HAP-1 (cell line): ENCODE data around the gene GRAMD2B.

ENCODE experiments used
- DNase-seq, 2 experiments: peaks; one replicate each; pipeline ENCODE4 v3.0.0-alpha.2; 2016 to 2020; ENCODE audit warnings: low spot score in 2 of 2
- H3K27me3 ChIP-seq: fragments of 250-450 bp; sonication (Bioruptor Pico); 2 replicates; pipeline ENCODE4 v1.5.1; 2020; ENCODE audit warnings: low read depth, mild to moderate bottlenecking, moderate library complexity
- H3K36me3 ChIP-seq: fragments of 250-450 bp; sonication (Bioruptor Pico); replicated peaks from 2 replicates; pipeline ENCODE4 v1.5.1; 2020; ENCODE audit warnings: mild to moderate bottlenecking
- H3K4me1 ChIP-seq: fragments of 250-450 bp; sonication (Bioruptor Pico); 2 replicates; pipeline ENCODE4 v1.5.1; 2020; ENCODE audit warnings: mild to moderate bottlenecking
- H3K4me3 ChIP-seq: fragments of 250-450 bp; sonication (Bioruptor Pico); 2 replicates; pipeline ENCODE4 v1.5.1; 2020; ENCODE audit warnings: mild to moderate bottlenecking, moderate library complexity
- H3K9me3 ChIP-seq: fragments of 250-450 bp; sonication (Bioruptor Pico); 2 replicates; pipeline ENCODE4 v1.5.1; 2020; ENCODE audit warnings: mild to moderate bottlenecking, moderate library complexity
- in situ Hi-C: fragments of 300-500 bp; cut with MboI; formaldehyde crosslinking; loops from 3 replicates; pipeline ENCODE4 v1.14.3; 2020; ENCODE audit warnings: low sequenced_read_pairs, inconsistent platforms, mixed read lengths

GRAMD2B gene

DNA sequence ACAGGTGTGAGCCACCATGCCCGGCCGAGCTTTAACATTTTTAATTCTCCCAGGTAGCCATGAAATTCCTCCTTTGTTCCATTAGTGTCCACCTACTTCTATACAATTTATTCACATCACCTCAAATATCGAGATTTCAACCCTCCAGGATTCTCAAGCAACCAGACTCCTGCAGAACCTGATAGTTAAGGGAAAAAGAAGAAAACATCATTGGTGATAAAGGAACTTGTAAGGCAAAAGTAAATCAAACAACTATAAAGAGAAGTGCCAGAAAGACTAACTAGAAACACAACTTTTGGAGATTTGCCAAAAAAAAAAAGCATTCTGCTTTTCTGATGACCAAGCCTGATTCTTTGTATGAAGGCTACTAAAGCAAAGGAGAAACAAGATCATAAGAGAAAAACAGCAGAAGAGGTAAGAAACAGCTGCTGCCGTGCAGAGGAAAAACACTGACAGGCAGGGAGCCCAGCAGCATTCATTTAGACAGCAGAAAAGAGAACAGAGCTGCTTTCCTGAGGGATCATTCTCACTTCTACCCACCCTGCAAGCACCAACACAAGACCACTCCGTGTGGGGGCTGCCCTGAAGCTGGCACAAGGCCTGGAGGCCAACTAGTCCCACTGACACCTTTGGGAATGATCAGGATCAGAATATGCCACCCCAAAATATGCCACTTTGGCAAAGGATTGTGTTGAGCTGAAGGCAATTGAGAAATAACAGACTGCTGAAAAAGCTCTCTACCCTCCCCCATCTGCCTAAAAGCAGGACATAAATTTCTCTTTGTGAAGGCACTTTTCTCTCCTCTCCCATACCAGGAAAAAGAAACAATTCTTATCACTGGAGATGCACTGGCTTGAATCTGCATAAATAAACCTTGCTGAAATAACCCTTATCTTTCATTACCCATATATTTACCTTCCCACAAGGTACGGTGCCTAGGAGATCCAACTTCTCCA, 96.7 kb downstream of the GRAMD2B start:
- H3K4me1 ChIP-seq = peaks cover 27% of the 10 kb centered on the region
- no peaks in the 10 kb centered on the region for H3K36me3 ChIP-seq
- H3K27me3 ChIP-seq = no peaks in the 10 kb centered on the region
- no peaks in the 10 kb centered on the region for H3K9me3 ChIP-seq
- DNase-seq = no peak
- in situ Hi-C loops = no loop called here
- no peak overlapping the region for H3K4me3 ChIP-seq

DNA sequence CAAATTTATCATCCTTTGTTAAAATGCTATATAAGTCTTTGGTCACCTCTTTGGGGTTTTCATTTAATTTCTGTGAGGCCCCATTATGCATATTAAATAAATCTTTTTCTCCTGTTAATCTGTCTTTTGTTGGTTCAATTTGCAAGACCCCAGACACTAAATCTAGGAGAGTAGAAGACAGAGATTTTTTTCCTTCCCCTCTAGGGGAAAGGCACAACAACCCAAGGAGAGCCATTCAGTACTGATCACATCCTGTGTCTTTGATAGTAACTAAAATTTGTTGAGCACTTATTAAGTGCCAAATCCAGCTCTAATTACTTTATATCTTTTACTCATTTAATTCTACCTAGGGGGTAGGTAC, 97.4 kb downstream of the GRAMD2B start:
- Histone ChIP-seq H3K36me3 (no peaks in the 10 kb centered on the region), H3K4me1 (peaks cover 21% of the 10 kb centered on the region), H3K27me3 (no peaks in the 10 kb centered on the region), H3K4me3 (no peak overlapping the region), H3K9me3 (no peaks in the 10 kb centered on the region)
- in situ Hi-C loops = no loop called here
- DNase-seq = no peak

DNA sequence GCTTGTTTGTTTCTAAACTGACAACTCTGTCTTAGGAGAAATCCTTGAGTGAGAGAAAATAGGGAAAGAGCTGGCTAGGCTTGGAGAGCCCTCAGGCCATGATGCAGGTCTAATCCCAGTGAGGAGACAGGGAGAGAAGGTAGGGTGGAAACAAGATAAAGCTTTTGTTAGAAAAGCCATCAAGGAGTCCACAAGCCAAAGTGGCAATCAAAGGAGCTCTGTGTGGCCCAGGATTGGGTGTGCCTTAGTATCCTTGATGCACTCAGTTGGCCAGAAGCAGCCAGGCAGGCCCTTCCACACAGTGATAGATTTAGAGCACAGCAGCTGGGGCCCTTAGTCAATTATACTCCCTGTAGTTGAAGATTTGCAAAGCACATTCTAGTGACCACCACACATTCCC, 97.9 kb downstream of the GRAMD2B start:
- no peaks in the 10 kb centered on the region for H3K27me3 ChIP-seq
- H3K4me3 ChIP-seq = no peak overlapping the region
- no peaks in the 10 kb centered on the region for H3K36me3 ChIP-seq
- no peak for DNase-seq
- no peaks in the 10 kb centered on the region for H3K9me3 ChIP-seq
- H3K4me1 ChIP-seq = peaks cover 17% of the 10 kb centered on the region
- in situ Hi-C loops = no loop called here

DNA sequence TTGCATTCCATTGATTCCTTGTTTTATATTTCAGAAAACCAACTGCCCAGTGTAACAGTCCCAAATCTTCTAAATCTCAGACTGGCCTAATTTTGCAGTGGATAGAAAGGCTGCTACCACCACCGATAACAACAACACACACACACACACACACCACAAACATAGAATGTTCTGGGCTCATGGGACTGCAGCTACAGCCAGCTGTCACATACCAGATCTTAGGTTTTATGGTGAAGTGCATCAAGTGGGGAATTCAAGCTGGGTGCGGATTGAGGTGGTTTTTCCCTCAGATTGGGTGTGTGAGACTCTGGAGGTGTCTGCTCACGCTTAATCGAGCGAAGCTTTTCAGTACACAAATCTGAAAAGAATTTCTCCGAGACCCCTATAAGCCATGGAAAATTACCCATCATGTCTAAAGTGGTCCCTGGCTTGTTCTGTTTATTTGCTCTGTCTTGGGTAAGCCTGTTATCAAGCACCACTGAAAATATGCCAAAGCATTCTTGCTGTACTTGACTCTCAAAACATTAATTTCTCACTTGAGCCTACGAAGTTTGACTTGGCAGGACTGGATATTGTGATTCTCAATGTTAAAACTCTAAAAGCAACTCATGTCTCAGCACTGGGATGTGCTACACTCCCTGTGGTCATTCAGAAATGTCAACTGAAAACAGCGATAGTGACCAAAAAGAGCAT, 100.8 kb downstream of the GRAMD2B start:
- Histone ChIP-seq H3K27me3 (no peaks in the 10 kb centered on the region), H3K4me1 (peaks cover 9% of the 10 kb centered on the region)
- in situ Hi-C loops = no loop called here

DNA sequence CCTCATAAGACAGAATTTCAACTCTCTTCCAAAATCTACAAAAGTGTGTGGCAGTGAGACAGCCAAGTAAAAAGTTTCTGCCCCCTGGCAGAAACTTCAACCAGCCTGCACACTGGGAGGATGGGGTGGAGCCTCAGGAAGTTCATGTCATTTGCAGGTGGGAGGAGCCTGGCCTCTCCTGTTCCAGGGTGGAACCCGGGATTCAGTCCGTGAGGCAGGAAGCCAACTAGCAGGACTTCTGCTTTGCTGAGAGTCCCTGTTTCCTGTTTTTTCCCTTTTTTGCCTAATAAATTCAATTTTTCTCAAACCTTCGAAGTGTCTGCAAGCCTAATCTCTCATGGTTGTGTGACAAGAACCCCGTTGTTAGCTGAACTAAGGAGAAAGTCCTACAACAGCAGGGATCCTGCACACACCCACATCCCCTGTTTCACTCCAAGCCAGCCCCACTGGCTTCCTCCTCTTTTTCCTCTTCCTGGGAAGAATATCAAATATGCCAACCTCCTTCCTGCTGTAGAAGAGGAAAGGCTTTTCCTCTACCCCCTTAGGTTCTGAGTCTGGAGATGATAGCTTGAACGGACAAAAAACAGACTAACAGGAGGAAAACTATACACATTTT, 102.5 kb downstream of the GRAMD2B start:
- no peaks in the 10 kb centered on the region for H3K27me3 ChIP-seq

More for the DNA sequence above, 100.8 kb downstream of the GRAMD2B start:
- Histone ChIP-seq H3K36me3 (no peaks in the 10 kb centered on the region), H3K4me3 (no peak overlapping the region), H3K9me3 (0 out of 2 replicates have a peak, but pooled peaks cover 2% of the 10 kb centered on the region)
- DNase-seq = no peak

DNA sequence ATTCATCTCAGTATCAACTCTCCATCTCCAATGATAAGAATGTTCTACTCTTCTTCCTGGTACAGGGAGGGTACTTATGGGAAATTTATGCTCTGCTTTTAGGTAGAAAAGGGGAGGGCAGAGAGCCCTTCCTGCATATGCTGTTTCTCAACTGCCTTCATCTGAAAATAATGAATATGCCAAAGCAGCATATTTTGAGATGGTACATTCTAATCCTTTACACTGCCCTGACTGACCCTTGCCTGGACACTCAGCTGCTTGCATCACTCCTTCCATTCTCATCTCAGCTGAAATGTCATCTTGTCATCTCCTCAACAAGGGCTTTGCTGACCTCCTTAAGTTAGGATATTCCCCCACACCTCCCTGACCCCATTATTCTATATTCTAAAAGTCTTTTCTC, 103.3 kb downstream of the GRAMD2B start:
- Histone ChIP-seq H3K36me3 (no peaks in the 10 kb centered on the region), H3K9me3 (0 out of 2 replicates have a peak, but pooled peaks cover 2% of the 10 kb centered on the region), H3K4me3 (no peak overlapping the region), H3K27me3 (no peaks in the 10 kb centered on the region), H3K4me1 (peaks cover 6% of the 10 kb centered on the region)
- in situ Hi-C loops = no loop called here
- no peak for DNase-seq

More for the DNA sequence above, 102.5 kb downstream of the GRAMD2B start:
- Histone ChIP-seq H3K4me3 (no peak overlapping the region), H3K36me3 (no peaks in the 10 kb centered on the region), H3K4me1 (no peaks in the 10 kb centered on the region), H3K9me3 (0 out of 2 replicates have a peak, but pooled peaks cover 2% of the 10 kb centered on the region)
- DNase-seq = peak in 1 of 2 experiments; percentile 66
- in situ Hi-C loops = no loop called here

DNA sequence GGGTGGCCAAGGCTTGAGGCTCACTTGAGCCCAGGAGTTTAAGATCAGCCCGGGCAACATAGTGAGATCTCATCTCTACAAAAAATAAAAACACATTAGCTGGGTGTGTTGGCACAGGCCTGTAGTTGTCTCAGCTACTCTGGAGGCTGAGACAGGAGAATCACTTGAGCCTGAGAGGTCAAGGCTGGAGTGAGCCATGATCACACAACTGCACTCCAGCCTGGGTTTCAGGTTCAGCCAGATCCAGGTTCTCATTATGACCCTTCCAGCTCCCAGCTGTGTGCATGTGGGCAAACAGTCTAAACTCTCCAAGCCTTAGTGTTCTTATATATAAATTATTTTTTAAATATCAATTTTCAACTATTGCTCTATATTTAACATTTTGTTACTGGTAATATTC, 103.9 kb downstream of the GRAMD2B start:
- in situ Hi-C loops = no loop called here
- no peak overlapping the region for H3K4me3 ChIP-seq
- H3K27me3 ChIP-seq = no peaks in the 10 kb centered on the region
- DNase-seq = no peak
- 0 out of 2 replicates have a peak, but pooled peaks cover 2% of the 10 kb centered on the region for H3K9me3 ChIP-seq
- no peaks in the 10 kb centered on the region for H3K36me3 ChIP-seq
- H3K4me1 ChIP-seq = peaks cover 11% of the 10 kb centered on the region

DNA sequence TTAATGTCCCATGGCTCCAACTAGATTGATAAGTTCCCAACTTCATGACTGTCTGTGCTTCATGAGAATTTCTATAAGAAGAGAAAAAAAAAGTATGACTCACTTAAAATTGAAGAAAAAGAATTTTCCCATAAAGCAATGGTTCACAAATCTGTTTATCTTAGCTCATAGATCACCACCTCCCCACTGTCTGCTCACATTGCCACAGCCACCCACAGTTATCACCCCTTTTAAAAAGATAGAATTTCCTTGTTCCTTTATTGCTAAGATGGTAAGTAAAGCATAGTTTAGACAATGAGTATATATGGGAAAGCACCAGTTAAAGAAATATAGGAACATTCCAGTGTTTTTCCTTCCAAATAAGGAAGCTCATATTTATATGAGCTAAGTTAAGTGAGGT, 104.7 kb downstream of the GRAMD2B start:
- Histone ChIP-seq H3K4me3 (no peak overlapping the region), H3K9me3 (0 out of 2 replicates have a peak, but pooled peaks cover 2% of the 10 kb centered on the region), H3K4me1 (peaks cover 11% of the 10 kb centered on the region), H3K27me3 (no peaks in the 10 kb centered on the region), H3K36me3 (no peaks in the 10 kb centered on the region)
- in situ Hi-C loops = no loop called here
- no peak for DNase-seq

DNA sequence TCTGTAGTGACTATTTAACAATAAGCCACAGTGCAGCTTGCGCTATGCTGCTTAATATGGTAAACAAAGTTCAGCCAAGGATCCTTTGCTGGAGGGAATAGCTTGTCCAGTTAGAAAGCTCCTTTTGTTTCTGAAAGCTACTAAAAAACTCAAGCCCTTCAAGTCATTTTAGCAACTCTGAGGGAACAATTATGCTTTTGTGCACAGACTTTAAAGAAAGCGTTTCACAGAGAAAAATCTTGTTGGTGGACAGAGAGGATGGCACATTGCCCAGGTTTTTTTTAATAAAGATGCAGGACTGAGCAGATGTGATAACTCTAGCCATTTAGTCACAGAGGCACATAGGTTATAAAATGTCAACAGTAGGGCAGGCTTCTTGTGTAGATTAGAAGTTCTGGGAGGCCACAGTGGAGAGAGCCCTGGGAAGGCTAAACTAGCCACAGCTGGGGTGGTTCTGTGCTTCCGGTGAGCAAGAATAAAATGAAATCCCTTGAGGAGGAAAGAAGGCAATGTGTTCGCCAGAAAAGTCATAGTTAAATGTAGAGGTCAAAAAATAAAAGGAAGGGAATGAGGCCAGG, 108.4 kb downstream of the GRAMD2B start:
- 0 out of 2 replicates have a peak, but pooled peaks cover 2% of the 10 kb centered on the region for H3K9me3 ChIP-seq
- no peaks in the 10 kb centered on the region for H3K36me3 ChIP-seq
- DNase-seq = peak; percentile 53 to 94
- H3K27me3 ChIP-seq = no peaks in the 10 kb centered on the region
- H3K4me3 ChIP-seq = no peak overlapping the region
- peaks cover 11% of the 10 kb centered on the region for H3K4me1 ChIP-seq
- in situ Hi-C loops = no loop called here

DNA sequence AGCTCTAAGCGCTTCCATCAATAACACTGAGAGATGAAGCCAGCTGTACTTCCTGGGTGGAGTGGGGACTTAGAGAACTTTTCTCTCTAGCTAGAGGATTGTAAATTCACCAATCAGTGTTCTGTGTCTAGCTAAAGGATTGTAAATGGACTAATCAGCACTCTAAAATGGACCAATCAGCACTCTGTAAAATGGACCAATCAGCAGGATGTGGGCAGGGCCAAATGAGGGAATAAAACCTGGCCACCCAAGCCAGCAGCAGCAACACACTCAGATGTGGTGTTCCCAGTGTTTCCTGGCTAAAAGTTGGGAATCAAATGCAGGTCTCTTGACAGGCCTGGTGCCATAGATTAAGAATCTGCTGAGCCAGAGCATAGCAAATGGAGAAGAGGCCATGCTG, 111.3 kb downstream of the GRAMD2B start:
- DNase-seq = no peak
- H3K4me1 ChIP-seq = peaks cover 11% of the 10 kb centered on the region
- no peaks in the 10 kb centered on the region for H3K9me3 ChIP-seq
- in situ Hi-C loops = no loop called here
- no peak overlapping the region for H3K4me3 ChIP-seq
- H3K27me3 ChIP-seq = no peaks in the 10 kb centered on the region
- H3K36me3 ChIP-seq = no peaks in the 10 kb centered on the region

DNA sequence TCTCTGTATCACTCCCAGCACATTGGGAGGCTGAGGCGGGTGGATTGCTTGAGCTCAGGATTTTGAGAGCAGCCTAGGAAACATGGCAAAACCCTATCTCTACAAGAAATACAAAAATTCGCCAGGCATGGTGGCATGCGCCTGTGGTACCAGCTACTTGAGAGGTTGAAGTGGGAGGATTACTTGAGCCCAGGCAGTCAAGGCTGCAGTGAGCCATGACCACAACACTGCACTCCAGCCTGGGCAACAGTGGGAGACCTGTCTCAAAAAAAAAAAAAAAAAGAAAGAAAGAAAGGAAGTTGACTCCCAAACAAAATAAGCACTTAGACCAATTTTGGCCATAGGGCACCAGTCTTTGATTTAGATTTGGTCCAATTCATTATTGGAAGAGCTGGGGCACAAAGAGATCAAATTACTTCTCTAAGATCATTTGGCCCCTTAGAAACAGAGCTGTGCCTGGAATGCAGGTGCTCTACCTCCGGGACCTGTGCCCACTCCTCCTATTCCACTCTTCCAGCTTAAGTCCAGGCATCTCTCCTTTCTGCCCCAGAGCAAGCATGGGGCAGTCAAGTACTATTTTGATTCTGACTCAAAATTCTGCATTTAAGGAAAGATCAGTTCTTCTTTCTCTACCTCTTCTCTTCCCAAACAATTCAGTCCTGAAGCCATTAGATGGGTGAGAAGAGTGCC, 112.8 kb downstream of the GRAMD2B start:
- Histone ChIP-seq H3K27me3 (no peaks in the 10 kb centered on the region), H3K9me3 (no peaks in the 10 kb centered on the region), H3K4me1 (peaks cover 9% of the 10 kb centered on the region), H3K4me3 (no peak overlapping the region), H3K36me3 (no peaks in the 10 kb centered on the region)
- DNase-seq = no peak
- in situ Hi-C loops = loop anchor here (5.0 kb wide), 1 partner anchor 184 kb away; no protein-coding TSS in a partner anchor

DNA sequence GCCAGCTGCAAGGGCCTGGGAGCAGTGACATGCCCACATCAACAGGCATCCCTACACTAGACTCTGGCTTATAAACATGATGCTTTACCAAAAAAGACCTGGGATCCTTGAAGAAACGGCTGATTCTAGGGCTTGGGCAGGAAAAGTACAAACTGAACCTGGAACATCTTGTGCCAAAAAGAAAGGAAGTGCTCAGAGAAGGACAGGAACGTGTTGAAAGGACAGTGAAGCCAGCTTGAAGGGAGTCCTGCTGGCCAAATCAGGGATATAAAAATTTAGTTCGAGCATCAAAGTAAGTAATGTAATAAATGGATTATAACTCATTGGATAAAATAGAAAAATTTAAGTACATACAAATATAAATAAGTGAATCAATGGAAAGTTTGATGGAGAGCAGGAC, 113.7 kb downstream of the GRAMD2B start:
- no peak for DNase-seq

DNA sequence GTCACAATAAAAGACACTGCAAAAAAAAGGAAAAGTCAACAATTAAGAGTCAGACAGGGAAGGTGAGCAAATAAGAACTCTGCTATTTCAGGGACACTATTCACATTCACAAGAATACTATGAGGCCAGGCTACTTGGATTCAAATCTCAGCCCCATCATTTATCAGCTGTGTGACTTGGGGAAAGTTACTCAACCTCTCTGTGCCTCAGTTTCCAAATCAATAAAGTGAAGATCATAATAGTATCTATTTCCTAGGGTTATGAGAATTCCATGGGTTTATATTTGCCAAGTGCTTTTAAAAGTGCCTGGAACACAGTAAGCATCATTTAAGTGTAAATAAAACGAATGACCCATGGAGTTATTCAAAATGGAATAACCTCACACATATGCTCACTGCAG, 115.4 kb downstream of the GRAMD2B start:
- Histone ChIP-seq H3K36me3 (no peaks in the 10 kb centered on the region; the same call in 1 of the 2 replicates), H3K9me3 (no peaks in the 10 kb centered on the region), H3K27me3 (no peaks in the 10 kb centered on the region), H3K4me3 (no peak overlapping the region), H3K4me1 (no peaks in the 10 kb centered on the region)
- in situ Hi-C loops = loop anchor here (5.0 kb wide), 1 partner anchor 186 kb away; no protein-coding TSS in a partner anchor
- DNase-seq = no peak

More for the DNA sequence above, 113.7 kb downstream of the GRAMD2B start:
- in situ Hi-C loops = loop anchor here (5.0 kb wide), 1 partner anchor 185 kb away; no protein-coding TSS in a partner anchor
- Histone ChIP-seq H3K4me1 (peaks cover 3% of the 10 kb centered on the region), H3K27me3 (no peaks in the 10 kb centered on the region), H3K4me3 (no peak overlapping the region), H3K9me3 (no peaks in the 10 kb centered on the region), H3K36me3 (no peaks in the 10 kb centered on the region)
